Muscle layer of duodenum (tissue), 2 donors: ENCODE results near the gene ELMO1.

ENCODE experiments used
- H3K27ac ChIP-seq: one replicate; pipeline ENCODE4 v1.7.0; 2013; ENCODE audit warnings: mild to moderate bottlenecking, low read length
- H3K27me3 ChIP-seq: one replicate; pipeline ENCODE4 v1.7.0; 2013; ENCODE audit warnings: low read depth, mild to moderate bottlenecking, control low read depth, low read length
- H3K36me3 ChIP-seq, 2 donors: one replicate each; pipeline ENCODE4 v1.7.0; 2013; ENCODE audit warnings: low read length in 2 of 2, control low read depth in 1 of 2, mild to moderate bottlenecking in 1 of 2; ENCODE audit not compliant: insufficient read depth in 2 of 2, control insufficient read depth in 1 of 2
- H3K4me1 ChIP-seq, 2 donors: one replicate each; pipeline ENCODE4 v1.7.0; 2013; ENCODE audit warnings: low read length in 2 of 2, mild to moderate bottlenecking in 2 of 2, control low read depth in 1 of 2, moderate library complexity in 1 of 2; ENCODE audit not compliant: insufficient read depth in 2 of 2, control insufficient read depth in 1 of 2
- H3K4me3 ChIP-seq, 2 donors: one replicate each; pipeline ENCODE4 v1.7.0; 2013; ENCODE audit warnings: low read length in 2 of 2, low read depth in 1 of 2, mild to moderate bottlenecking in 1 of 2
- H3K9me3 ChIP-seq, 2 donors: one replicate each; pipeline ENCODE4 v1.7.0; 2013; ENCODE audit warnings: low read length in 2 of 2, control low read depth in 1 of 2, mild to moderate bottlenecking in 1 of 2; ENCODE audit not compliant: control insufficient read depth in 1 of 2
- donor health status: healthy.

The ELMO1 gene

DNA sequence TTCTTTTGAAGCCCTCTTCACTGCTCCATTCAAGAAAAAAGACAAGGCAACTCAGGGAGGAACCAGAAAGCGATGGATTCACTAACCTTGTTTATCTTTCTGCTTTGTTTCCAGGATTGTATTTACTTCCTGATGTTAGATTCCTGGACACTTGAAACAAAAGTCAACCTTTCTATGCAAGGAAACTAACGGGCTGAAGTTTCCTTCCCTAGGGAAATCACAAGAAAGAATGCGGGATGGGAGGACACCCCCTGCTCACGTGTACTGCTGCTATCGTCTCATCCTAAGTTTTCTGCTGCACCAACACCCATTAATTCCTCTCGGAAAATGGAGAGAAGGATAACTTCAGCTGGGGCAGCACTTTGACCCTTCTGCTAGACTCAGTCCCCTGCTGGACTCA, 50.3 kb downstream of the ELMO1 start:
- Histone ChIP-seq H3K27ac (no peak overlapping the region), H3K4me3 (no peak overlapping the region), H3K36me3 (no peaks in the 10 kb centered on the region), H3K27me3 (no peaks in the 10 kb centered on the region), H3K4me1 (peaks cover 0 to 3% of the 10 kb centered on the region in 2 donors), H3K9me3 (no peaks in the 10 kb centered on the region)

DNA sequence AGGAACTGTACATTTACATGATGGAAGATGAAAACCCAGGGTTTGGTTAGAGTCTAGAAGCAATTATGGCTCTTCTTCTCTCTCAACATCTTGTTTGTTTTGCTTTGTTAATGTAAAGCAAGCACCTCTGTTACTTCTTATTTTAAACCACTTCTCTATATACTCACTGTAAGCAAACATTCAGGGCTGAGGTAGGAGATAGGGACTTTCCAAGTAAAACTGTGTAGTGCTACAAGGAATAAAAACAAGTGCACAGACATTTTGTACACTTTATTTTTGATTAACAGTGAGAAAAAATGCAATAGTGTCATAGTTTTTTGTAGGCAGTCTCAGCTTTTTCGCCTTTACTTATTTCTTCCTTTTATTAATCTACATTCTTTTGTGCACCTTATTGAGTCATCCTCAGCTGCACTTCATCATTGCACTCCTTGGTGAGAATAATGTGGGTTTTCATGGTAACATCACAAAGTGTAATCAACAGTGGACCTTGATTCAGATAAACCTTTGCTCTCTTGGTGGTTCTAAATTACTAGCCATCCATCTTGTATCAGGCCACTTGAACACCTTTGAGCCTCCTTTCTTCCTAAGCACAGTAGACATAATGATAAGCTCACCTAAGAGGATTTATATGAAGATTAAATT, 52.9 kb downstream of the ELMO1 start:
- no peak overlapping the region for H3K27ac ChIP-seq
- H3K4me1 ChIP-seq, result peaks cover 0 to 4% of the 10 kb centered on the region in 2 donors
- no peaks in the 10 kb centered on the region for H3K9me3 ChIP-seq
- no peak overlapping the region for H3K4me3 ChIP-seq
- H3K27me3 ChIP-seq, result no peaks in the 10 kb centered on the region
- no peaks in the 10 kb centered on the region for H3K36me3 ChIP-seq

DNA sequence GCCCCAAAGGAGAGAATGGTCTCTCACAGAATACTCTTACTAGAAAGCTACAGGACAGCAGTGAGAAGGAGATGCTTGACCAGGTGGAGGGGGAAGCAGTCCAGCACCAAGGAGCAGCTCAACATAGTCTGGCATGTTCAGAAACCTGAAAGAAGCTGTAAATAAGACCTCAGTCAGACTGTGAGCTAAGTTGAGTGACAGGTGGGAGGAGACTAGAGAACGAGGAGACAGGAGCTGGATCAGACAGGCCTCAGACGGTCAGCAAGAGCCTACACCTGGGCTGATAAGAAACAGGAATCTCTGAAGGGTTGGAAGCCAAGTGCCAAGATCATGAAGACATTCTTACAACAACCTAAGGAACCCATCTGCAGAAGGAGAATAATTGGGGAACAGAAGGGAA, 54.5 kb downstream of the ELMO1 start:
- H3K27ac ChIP-seq, result no peak overlapping the region
- no peak overlapping the region for H3K4me3 ChIP-seq
- no peaks in the 10 kb centered on the region for H3K27me3 ChIP-seq
- H3K9me3 ChIP-seq, result no peaks in the 10 kb centered on the region
- H3K36me3 ChIP-seq, result no peaks in the 10 kb centered on the region
- H3K4me1 ChIP-seq, result peaks cover 0 to 4% of the 10 kb centered on the region in 2 donors

- Histone ChIP-seq H3K36me3 (no peaks in the 10 kb centered on the region), H3K27ac (no peak overlapping the region), H3K4me1 (peaks cover 0 to 4% of the 10 kb centered on the region in 2 donors), H3K9me3 (no peaks in the 10 kb centered on the region), H3K4me3 (no peak overlapping the region), H3K27me3 (no peaks in the 10 kb centered on the region)
Measured at GRCh38 chr7:37393476-37393875, 55.2 kb downstream of the ELMO1 start.

DNA sequence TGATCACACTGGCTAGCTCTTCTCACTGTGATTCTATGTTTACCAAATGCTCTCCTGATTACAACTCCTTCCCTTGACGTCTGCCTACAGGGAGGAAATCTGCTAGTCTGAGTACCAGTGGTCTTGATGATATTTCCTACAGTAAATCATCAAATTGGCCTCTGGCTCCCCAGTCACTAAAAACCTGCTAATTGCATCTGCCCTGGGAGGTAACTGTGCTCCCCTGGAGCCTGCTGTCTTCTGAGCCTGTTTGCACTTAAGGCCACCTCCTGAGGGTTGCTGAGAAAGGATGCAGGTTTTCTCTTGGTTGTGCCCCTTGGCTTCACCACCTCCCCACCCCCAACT, 56.0 kb downstream of the ELMO1 start:
- no peak overlapping the region for H3K4me3 ChIP-seq
- H3K27me3 ChIP-seq, result no peaks in the 10 kb centered on the region
- no peaks in the 10 kb centered on the region for H3K36me3 ChIP-seq
- peaks cover 0 to 4% of the 10 kb centered on the region in 2 donors for H3K4me1 ChIP-seq
- H3K9me3 ChIP-seq, result no peaks in the 10 kb centered on the region
- no peak overlapping the region for H3K27ac ChIP-seq

DNA sequence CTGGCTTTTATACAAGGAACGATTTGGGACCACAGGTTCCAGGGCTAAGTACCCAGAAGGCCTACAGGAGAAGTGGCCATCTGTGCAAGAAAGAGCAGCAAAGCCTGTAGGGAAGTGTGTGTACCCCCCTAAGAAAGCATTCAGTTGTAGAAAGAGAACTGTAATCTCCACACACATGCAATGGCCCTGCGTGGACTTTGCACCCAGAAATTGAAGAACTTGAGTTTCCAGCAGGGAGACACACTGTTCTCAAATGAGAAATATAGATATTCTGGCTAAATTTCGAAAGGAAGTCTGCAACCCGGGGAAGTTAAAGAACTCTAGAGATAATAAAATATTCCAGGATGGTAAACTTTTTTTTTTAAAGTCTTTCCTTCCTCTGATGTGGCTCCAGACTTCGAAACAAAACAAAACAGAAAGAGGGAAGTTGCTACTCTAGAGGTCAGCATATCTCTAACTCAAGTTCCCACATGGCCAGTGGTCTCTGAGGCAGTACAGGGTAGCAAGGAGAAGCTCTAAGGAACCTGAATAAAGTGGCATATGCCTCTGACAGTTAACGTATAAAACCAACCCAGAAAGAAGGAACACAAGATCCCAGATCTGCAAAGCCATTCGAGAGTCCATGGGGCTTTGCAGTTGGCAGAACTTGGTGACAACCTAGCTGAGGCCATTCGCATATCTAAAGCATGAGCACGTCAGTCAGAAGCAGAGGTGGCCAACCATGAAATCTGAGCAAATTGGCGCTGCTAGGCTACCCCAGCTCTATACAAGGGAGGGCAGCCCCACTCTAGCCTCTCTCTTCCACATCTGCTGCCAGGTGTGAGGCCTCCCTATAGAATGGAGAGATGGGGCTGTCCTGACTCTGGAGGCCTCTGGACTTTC, 56.6 kb downstream of the ELMO1 start:
- Histone ChIP-seq H3K27me3 (no peaks in the 10 kb centered on the region), H3K9me3 (no peaks in the 10 kb centered on the region), H3K27ac (no peak overlapping the region), H3K4me3 (no peak overlapping the region), H3K36me3 (no peaks in the 10 kb centered on the region), H3K4me1 (peaks cover 0 to 4% of the 10 kb centered on the region in 2 donors)

DNA sequence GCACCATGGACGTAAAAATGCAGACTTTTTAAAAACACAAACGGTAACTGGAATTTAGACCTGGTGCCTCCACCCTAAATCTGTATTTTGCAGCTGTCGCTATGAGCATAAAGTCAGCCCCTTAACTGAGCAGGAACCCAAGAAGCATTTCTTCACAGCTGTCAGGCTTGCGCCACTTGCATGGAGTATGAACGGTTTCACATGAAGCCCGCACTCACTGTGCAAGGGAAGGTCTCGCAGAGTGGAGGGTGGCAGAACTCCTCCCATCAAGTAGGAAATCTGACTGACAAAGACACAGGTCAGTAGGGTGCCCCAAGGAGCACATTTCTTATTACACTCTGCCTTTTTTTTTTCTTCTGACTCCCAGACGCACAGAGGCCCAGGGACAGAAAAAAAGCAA, 58.5 kb downstream of the ELMO1 start:
- H3K4me1 ChIP-seq, result peaks cover 0 to 4% of the 10 kb centered on the region in 2 donors
- H3K36me3 ChIP-seq, result no peaks in the 10 kb centered on the region
- no peaks in the 10 kb centered on the region for H3K9me3 ChIP-seq
- H3K4me3 ChIP-seq, result no peak overlapping the region
- no peak overlapping the region for H3K27ac ChIP-seq
- no peaks in the 10 kb centered on the region for H3K27me3 ChIP-seq

DNA sequence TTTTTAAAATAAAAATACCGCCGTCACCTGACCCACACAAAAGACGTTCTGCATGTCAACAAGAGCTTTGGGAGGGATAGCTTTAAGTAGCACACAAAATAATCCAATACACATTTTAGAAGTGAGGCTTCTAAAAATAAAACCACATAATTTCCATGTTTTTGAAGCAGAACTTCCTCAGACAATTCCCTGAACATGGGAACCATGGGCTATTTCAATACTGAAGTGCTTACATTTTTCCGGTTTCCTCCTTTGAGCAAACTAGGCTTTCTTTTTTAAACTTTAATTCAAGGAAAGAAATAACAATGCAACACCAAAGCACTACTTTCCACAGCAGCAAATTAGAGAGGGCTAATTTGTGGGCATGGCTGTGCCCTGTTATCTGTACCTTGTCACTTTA, 59.9 kb downstream of the ELMO1 start:
- H3K4me3 ChIP-seq, result no peak overlapping the region
- no peaks in the 10 kb centered on the region for H3K36me3 ChIP-seq
- no peak overlapping the region for H3K27ac ChIP-seq
- peaks cover 0 to 4% of the 10 kb centered on the region in 2 donors for H3K4me1 ChIP-seq
- no peaks in the 10 kb centered on the region for H3K27me3 ChIP-seq
- no peaks in the 10 kb centered on the region for H3K9me3 ChIP-seq

DNA sequence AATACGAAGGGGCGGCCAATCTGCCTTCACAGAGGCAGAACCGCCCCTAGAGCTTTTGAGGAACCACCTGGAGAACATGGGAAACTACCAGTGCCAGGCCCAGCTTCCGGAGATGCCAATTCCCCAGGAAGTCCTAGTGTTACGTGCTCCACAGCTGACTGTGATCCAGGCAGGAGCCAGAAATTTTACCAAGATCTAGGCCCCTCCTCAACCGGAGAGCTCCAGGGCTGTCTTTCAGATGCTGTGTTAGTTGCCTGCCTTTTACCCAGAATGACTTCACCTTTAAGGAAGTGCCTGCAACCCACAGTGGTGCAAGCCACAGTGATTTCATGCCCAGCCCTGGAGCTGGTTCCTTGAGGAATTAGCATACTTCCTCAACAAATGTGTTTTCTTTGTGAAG, 62.9 kb downstream of the ELMO1 start:
- Histone ChIP-seq H3K4me3 (no peak overlapping the region), H3K4me1 (no peaks in the 10 kb centered on the region), H3K36me3 (no peaks in the 10 kb centered on the region), H3K27me3 (no peaks in the 10 kb centered on the region), H3K9me3 (no peaks in the 10 kb centered on the region), H3K27ac (no peak overlapping the region)

- Histone ChIP-seq H3K27ac (no peak overlapping the region), H3K9me3 (no peaks in the 10 kb centered on the region), H3K4me1 (no peaks in the 10 kb centered on the region), H3K36me3 (no peaks in the 10 kb centered on the region), H3K27me3 (no peaks in the 10 kb centered on the region), H3K4me3 (no peak overlapping the region)
Measured at GRCh38 chr7:37382546-37383088, 66.0 kb downstream of the ELMO1 start.

DNA sequence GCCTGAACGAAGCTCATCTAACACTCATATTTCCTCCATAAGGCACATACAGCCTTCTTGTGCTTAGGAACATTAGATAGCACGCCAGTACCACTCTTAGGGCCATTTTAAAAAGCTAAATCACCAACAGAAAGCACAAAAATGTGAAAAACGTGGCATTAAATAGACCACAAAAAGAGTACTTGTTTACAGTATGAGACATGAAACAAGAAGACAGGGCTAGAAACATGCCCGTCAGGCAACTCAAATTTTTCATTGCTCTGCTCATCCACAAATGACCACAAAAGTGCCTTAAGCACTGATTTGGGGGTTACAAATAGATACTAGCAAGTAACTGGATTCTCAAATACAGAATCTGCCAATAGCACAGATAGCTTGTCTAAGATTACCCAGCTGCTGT, 67.8 kb downstream of the ELMO1 start:
- Histone ChIP-seq H3K27ac (no peak overlapping the region), H3K9me3 (peaks cover 0 to 13% of the 10 kb centered on the region in 2 donors), H3K4me3 (no peak overlapping the region), H3K4me1 (no peaks in the 10 kb centered on the region), H3K36me3 (no peaks in the 10 kb centered on the region), H3K27me3 (no peaks in the 10 kb centered on the region)
